ENCODE measurements around the gene SDHAF2.

- TF ChIP-seq POLR2AphosphoS5 (IDR thresholded peaks at IDR 0.05), result no peak
- TF ChIP-seq, protein P1, sequence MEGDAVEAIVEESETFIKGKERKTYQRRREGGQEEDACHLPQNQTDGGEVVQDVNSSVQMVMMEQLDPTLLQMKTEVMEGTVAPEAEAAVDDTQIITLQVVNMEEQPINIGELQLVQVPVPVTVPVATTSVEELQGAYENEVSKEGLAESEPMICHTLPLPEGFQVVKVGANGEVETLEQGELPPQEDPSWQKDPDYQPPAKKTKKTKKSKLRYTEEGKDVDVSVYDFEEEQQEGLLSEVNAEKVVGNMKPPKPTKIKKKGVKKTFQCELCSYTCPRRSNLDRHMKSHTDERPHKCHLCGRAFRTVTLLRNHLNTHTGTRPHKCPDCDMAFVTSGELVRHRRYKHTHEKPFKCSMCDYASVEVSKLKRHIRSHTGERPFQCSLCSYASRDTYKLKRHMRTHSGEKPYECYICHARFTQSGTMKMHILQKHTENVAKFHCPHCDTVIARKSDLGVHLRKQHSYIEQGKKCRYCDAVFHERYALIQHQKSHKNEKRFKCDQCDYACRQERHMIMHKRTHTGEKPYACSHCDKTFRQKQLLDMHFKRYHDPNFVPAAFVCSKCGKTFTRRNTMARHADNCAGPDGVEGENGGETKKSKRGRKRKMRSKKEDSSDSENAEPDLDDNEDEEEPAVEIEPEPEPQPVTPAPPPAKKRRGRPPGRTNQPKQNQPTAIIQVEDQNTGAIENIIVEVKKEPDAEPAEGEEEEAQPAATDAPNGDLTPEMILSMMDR (IDR thresholded peaks at IDR 0.05), result no peak
Observed at GRCh38 chr11:61445516-61445915, 15.6 kb downstream of the SDHAF2 start.
